ENCODE data around the gene IVD. TPM values are rescaled to one million over a fixed set of nuclear protein-coding genes. Genes with fewer than 3 reads are reported as not detected.

IVD gene
- total RNA-seq (2012; rRNA removed) (27.5 and 31.7 TPM in 2 replicates), polyA plus RNA-seq (2012; rRNA removed) (38.3 and 41.1 TPM in 2 replicates), Bru-seq, nascent RNA (percentile 87 among the genes with signal in this experiment), BruChase-seq, experiment 1, labeled RNA remaining after a 6-hour chase (percentile 95 among the genes with signal in this experiment), BruChase-seq, experiment 2, labeled RNA remaining after a 2-hour chase (percentile 94 among the genes with signal in this experiment)
- 29.2 and 45.5 TPM in 2 replicates for polyA plus RNA-seq (2012; cell fraction: cytosol; rRNA removed)
- polyA plus RNA-seq (2012; cell fraction: nucleus; rRNA removed; ENCODE audit: low replicate concordance), result 59.4 and 93.2 TPM in 2 replicates
- long read RNA-seq, transcript IVD-206 (12 exons, 1,809 nt), result major isoform, 41 of 64 reads
- long read RNA-seq, partial matches to known transcripts, result 4 of 64 reads
- long read RNA-seq, other reads (novel, unspliced or antisense), result 19 of 64 reads

- peak within 1 kb of the TSS; percentile 40; the same call in 1 of the 3 replicates for H2BK15ac ChIP-seq (ENCODE audit: low read depth, low read length)
- H3K9me1 ChIP-seq (ENCODE audit: insufficient read depth, low read length), result no peaks in the 10 kb centered on the region
- peak; percentile 96 for DNase-seq
- WGBS, 2 experiments (ENCODE audit: extremely low coverage in 2 of 2, insufficient read length in 1 of 2), result 0% methylated on average over 30 of the region's 54 CpGs; no CpG with 5 or more reads in 1 of the 2 experiments
- TF ChIP-seq, protein P1, sequence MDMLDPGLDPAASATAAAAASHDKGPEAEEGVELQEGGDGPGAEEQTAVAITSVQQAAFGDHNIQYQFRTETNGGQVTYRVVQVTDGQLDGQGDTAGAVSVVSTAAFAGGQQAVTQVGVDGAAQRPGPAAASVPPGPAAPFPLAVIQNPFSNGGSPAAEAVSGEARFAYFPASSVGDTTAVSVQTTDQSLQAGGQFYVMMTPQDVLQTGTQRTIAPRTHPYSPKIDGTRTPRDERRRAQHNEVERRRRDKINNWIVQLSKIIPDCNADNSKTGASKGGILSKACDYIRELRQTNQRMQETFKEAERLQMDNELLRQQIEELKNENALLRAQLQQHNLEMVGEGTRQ (IDR thresholded peaks at IDR 0.05; ENCODE audit: low read depth, low read length), result no peak
- TF ChIP-seq MAFK (IDR thresholded peaks at IDR 0.05; ENCODE audit: low read depth, low read length) (no peak), CHD1 (IDR thresholded peaks at IDR 0.05; ENCODE audit: low read depth, low read length) (no peak), FOS (IDR thresholded peaks at IDR 0.05; ENCODE audit: low read depth, low read length) (peak; percentile 67), RFX5 (IDR thresholded peaks at IDR 0.05; ENCODE audit: low read depth, low read length) (no peak), POLR2A (IDR thresholded peaks at IDR 0.05; ENCODE audit: low read depth, low read length) (peak; percentile 59; the same call in 1 of the 2 replicates), CTCF (conservative IDR thresholded peaks at IDR 0.05; ENCODE audit: low read depth, low read length) (no peak), MXI1 (IDR thresholded peaks at IDR 0.05; ENCODE audit: borderline replicate concordance, low read depth, low read length) (peak; percentile 77; the same call in 1 of the 2 replicates), SMC3 (IDR thresholded peaks at IDR 0.05; ENCODE audit: low read depth, low read length) (no peak)
- H3K27me3 ChIP-seq (ENCODE audit: control insufficient read depth, insufficient read depth, low read length), result no peaks in the 10 kb centered on the region
- peak within 1 kb of the TSS; percentile 71 for H3K27ac ChIP-seq (ENCODE audit: insufficient read depth, low read length)
- H3K4ac ChIP-seq (ENCODE audit: low read depth, low read length), result peak within 1 kb of the TSS; percentile 91
- in situ Hi-C loops (cut with MboI; ENCODE audit: low sequenced_read_pairs), result no loop called here
- H3K23ac ChIP-seq (ENCODE audit: low read depth, low read length), result peak within 1 kb of the TSS; percentile 95
- POLR2A ChIA-PET (ENCODE audit: unreplicated experiment), result interaction anchor here (0.6 to 1.4 kb wide), 5 partner anchors 8 to 150 kb away, joined by 3 to 4 read pairs (median 3); no protein-coding TSS in a partner anchor
- peak within 1 kb of the TSS; percentile 77 for H3K56ac ChIP-seq (ENCODE audit: extremely low read depth, insufficient read depth, low read length)
- peaks cover 3% of the 10 kb centered on the region for H3K4me1 ChIP-seq (ENCODE audit: control insufficient read depth, insufficient read depth, low read length)
- H2BK120ac ChIP-seq (ENCODE audit: low read depth, low read length), result peak within 1 kb of the TSS; percentile 69; the same call in 1 of the 2 replicates
- H2BK5ac ChIP-seq (ENCODE audit: low read depth, low read length, poor library complexity, severe bottlenecking), result peak within 1 kb of the TSS; percentile 71
- ATAC-seq (ENCODE audit: low read depth), result peak; percentile 100
- H4K20me1 ChIP-seq (ENCODE audit: insufficient read depth, low read length), result no peaks in the 10 kb centered on the region
- H3K9ac ChIP-seq (ENCODE audit: low read depth, low read length), result peak within 1 kb of the TSS; percentile 85
- H2AK5ac ChIP-seq (ENCODE audit: low read depth, low read length), result peak within 1 kb of the TSS; percentile 88
- peak within 1 kb of the TSS; percentile 98 for H3K4me2 ChIP-seq (ENCODE audit: low read depth, low read length)
- peak within 1 kb of the TSS; percentile 64 to 94 for H4K8ac ChIP-seq (ENCODE audit: low read depth in 2 of 2, low read length in 2 of 2)
- peak within 1 kb of the TSS; percentile 71 for H3K4me3 ChIP-seq (ENCODE audit: insufficient read depth, low read depth, low read length)
- peaks cover 12 to 34% of the 10 kb centered on the region in 2 experiments for H3K79me1 ChIP-seq (ENCODE audit: low read depth in 1 of 2, low read length in 2 of 2)
- H4K91ac ChIP-seq (ENCODE audit: insufficient read depth, low read depth, low read length), result peak within 1 kb of the TSS; percentile 85
- peak within 1 kb of the TSS; percentile 100 for H2AFZ ChIP-seq (replicated peaks; ENCODE audit: low read length, poor library complexity)
- no TSS peak for BruUV-seq (replicated peaks)
- H4K5ac ChIP-seq (ENCODE audit: low read depth, low read length), result peak within 1 kb of the TSS; percentile 71
- peaks cover 6% of the 10 kb centered on the region for H3K36me3 ChIP-seq (ENCODE audit: control insufficient read depth, insufficient read depth, low read length)
- peak within 1 kb of the TSS; percentile 97 for H2AK9ac ChIP-seq (replicated peaks; ENCODE audit: low read depth, low read length, poor library complexity)
- dilution Hi-C loops (cut with HindIII; ENCODE audit: low sequenced_read_pairs, unreplicated experiment), result no loop called here
- CTCF ChIA-PET, result interaction anchor here (0.6 to 1.8 kb wide), 5 partner anchors 12 to 127 kb away, joined by 3 to 6 read pairs (median 4); no protein-coding TSS in a partner anchor
- peak within 1 kb of the TSS; percentile 97 for H3K14ac ChIP-seq (replicated peaks; ENCODE audit: low read depth, low read length)
- intact Hi-C loops (cut with micrococcal nuclease), result loop anchor here (2.0 to 5.0 kb wide), 2 partner anchors 23 to 83 kb away; partner anchors contain the start of genes INAFM2 and KNSTRN
- no peaks in the 10 kb centered on the region for H3K9me3 ChIP-seq (ENCODE audit: control insufficient read depth, insufficient read depth, low read length)
- peak within 1 kb of the TSS; percentile 1; the same call in 1 of the 2 replicates for H3K18ac ChIP-seq (ENCODE audit: low read depth, low read length)
- H2BK20ac ChIP-seq (ENCODE audit: low read depth, low read length), result no peak within 1 kb of the TSS
Measured at GRCh38 chr15:40405501-40406381, at the start of gene IVD. Gene IVD (plus strand): TSS chr15:40405795. CDS start chr15:40405828, 33 bp downstream.

Measured in IMR-90 (cell line).